GM19467 (cell line): ENCODE data around the gene WASHC1.
"Not testable (repeated sequence)": the region's sequence is repeated elsewhere in the genome, so short reads cannot be mapped to it uniquely, and the experiment has no call there.

Experiments used
- ATAC-seq: cut with Tn5 transposase; IDR thresholded peaks from one replicate; pipeline ENCODE4 v1.9.1; 2021; ENCODE audit warnings: mild to moderate bottlenecking, moderate library complexity; ENCODE audit not compliant: unreplicated experiment

WASHC1 gene

DNA sequence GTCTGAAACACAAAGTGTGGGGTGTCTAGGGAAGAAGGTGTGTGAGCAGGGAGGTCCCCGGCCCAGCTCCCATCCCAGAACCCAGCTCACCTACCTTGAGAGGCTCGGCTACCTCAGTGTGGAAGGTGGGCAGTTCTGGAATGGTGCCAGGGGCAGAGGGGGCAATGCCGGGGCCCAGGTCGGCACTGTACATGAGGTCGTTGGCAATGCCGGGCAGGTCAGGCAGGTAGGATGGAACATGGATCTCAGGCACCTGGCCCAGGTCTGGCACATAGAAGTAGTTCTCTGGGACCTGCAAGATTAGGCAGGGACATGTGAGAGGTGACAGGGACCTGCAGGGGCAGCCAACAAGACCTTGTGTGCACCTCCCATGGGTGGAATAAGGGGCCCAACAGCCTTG is 12.4 kb downstream of the WASHC1 start:
- not testable (repeated sequence) for ATAC-seq

DNA sequence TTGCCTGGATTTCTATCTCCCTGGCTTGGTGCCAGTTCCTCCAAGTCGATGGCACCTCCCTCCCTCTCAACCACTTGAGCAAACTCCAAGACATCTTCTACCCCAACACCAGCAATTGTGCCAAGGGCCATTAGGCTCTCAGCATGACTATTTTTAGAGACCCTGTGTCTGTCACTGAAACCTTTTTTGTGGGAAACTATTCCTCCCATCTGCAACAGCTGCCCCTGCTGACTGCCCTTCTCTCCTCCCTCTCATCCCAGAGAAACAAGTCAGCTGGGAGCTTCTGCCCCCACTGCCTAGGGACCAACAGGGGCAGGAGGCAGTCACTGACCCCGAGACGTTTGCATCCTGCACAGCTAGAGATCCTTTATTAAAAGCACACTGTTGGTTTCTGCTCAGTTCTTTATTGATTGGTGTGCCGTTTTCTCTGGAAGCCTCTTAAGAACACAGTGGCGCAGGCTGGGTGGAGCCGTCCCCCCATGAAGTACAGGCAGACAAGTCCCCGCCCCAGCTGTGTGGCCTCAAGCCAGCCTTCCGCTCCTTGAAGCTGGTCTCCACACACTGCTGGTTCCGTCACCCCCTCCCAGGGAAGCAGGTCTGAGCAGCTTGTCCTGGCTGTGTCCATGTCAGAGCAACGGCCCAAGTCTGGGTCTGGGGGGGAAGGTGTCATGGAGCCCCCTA is 15.0 kb downstream of the WASHC1 start:
- not testable (repeated sequence) for ATAC-seq

GRCh38 chr9:11206-11605 is 18.1 kb downstream of the WASHC1 start:
- ATAC-seq: not testable (repeated sequence)

DNA sequence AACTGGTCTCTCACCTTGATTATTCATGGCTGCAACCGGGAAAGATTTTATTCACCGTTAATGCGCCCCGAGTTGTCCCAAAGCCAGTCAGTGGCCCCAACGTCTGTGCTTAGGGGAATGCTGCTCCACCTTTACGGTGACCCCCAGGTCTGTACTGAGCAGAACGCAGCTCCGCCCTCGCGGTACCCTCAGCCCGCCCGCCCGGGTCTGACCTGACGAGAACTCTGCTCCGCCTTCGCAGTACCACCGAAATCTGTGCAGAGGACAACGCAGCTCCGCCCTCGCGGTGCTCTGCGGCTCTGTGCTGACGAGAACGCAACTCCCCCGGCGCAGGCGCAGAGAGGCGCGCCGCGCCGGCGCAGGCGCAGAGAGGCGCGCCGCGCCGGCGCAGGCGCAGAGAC is 18.6 kb downstream of the WASHC1 start:
- not testable (repeated sequence) for ATAC-seq

DNA sequence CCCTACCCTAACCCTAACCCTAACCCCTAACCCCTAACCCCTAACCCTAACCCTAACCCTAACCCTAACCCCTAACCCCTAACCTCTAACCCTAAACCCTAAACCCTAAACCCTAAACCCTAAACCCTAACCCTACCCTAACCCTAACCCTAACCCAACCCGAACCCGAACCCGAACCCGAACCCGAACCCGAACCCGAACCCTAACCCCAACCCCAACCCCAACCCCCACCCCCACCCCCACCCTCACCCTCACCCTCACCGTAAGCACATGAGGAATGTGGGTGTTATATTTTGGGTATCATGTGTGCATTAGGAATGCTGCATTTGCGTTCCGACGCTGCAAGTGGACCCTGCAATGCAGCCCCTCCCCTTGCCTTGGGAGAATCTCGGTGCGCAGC is 19.0 kb downstream of the WASHC1 start:
- not testable (repeated sequence) for ATAC-seq
